Activated CD4-positive, alpha-beta T cell treated with anti-CD3 and anti-CD28 coated beads, Interleukin-10, Interleukin-2, amounts not matched to agents 100 ng/mL and 50 ng/mL, durations not matched to agents 16 hours and 8 hours (primary cell): ENCODE measurements around the gene RSPH1.

Experiments used
- DNase-seq: peaks from one replicate; pipeline ENCODE4 v3.0.0-alpha.2; 2020

Gene RSPH1

GRCh38 chr21:42496120-42496838 lies at the start of gene RSPH1:
Gene RSPH1 (minus strand): TSS chr21:42496224. CDS start chr21:42496186, 38 bp downstream.
- DNase-seq: peak; percentile 100

DNA sequence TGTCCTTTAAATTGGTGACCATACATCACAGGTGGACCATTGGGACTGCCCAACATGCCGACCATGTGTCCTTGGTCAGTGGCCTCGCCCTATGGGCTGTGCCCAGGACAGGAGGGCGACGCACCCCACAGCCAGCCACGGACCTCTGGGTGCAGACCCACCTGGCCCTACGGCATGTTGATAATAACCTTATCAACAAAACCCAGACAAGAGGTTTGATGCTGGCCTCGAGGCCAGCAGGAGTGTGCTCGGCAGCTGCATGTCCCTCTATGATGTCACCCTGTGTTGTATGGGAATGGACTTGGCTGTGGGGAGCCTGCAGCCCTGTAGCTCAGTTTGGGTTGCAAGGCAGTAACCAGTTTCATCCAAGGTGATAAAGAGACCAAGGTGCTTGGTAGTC lies 49.7 kb upstream of the RSPH1 start:
- DNase-seq: no peak

GRCh38 chr21:42545317-42545716 lies 49.3 kb upstream of the RSPH1 start:
- DNase-seq: no peak

- no peak for DNase-seq
These were observed 48.5 kb upstream of the RSPH1 start for GRCh38 chr21:42544544-42544943.

GRCh38 chr21:42543106-42543847 lies 47.3 kb upstream of the RSPH1 start:
- DNase-seq: no peak

- no peak for DNase-seq
These were observed 46.6 kb upstream of the RSPH1 start for GRCh38 chr21:42542596-42542995.

DNA sequence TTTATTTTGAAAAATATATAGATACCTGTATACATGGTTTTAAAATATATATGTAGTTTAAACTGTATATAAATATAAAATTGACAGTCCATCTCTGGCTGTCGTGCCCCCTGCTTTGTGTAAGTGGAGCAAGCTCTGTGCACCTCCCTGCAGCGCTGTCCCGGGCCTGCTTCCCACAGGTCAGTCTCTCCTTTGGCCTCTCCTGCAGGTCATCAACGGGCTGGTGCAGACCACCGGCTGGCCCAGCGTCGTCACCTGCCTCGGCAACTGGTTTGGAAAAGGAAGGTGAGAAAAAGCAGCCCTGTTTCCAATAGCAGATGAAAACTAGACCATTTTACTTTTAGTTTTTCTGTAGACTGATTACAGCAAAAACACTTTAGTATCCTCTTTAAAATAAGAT lies 46.2 kb upstream of the RSPH1 start:
- DNase-seq: no peak

GRCh38 chr21:42541618-42542017 lies 45.6 kb upstream of the RSPH1 start:
- no peak for DNase-seq

- no peak for DNase-seq
These were observed 45.1 kb upstream of the RSPH1 start for GRCh38 chr21:42541174-42541573.

- DNase-seq: no peak
These were observed 44.4 kb upstream of the RSPH1 start for GRCh38 chr21:42540396-42540795.

GRCh38 chr21:42539931-42540343 lies 43.9 kb upstream of the RSPH1 start:
- DNase-seq: no peak

DNA sequence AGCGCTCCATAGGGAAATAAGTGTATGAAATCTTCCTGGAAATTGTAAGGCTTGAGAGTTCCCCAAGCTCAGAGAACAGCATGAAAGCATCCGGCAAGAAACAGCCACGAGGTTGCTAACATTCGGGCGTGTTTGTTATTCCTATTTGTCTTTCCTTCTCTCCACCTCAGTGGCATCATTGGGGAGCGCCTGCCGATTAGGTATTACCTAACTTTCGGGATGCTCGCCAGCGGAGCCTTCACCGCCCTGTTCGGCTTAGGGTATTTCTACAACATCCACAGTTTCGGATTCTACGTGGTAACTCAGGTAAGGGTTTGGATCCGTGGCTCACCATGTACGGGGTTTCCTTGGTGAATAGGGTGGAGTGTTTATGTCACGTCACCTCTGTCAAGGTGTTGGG lies 43.3 kb upstream of the RSPH1 start:
- DNase-seq: no peak

DNA sequence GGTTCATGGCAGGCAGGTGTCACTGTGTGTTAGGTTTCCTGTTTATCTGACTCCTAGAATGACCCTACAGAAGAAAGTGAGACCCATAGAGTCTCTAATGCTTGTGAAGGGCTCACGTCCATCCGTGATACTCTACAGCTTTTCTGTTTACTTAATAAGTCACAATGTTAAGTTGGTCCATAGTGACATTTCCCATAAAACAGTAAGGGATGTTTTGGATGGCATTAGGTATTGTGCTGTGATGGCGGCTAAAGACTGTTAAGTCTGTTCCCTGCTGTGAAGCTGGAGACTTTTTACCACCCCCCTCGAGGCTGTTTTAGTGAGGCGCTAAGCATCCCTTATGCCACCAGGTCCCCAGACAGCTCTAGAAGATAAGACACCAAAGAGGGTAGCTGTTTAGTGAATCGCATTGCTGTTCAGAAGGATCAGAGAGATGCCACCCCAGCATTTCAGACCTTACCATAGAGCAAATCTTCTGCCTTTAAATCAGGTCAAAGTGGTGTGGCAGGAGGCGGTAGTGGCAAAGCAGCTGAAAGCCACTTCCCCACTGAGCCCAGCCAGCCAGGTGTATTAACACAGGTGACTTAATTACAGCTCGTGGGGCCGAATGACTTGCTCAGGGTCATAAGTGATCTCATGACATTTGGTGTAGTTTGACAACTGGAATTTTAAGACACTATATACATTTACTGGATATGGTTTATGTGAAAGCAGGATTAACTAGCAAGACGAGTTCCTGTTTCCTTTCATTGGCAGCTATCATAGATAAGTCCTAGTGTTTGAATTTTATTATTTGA lies 42.7 kb upstream of the RSPH1 start:
- DNase-seq: no peak

- DNase-seq: peak; percentile 35
These were observed 41.2 kb upstream of the RSPH1 start for GRCh38 chr21:42537106-42537742.

GRCh38 chr21:42536601-42537000 lies 40.6 kb upstream of the RSPH1 start:
- DNase-seq: no peak

GRCh38 chr21:42535602-42536171 lies 39.7 kb upstream of the RSPH1 start:
- DNase-seq: no peak

GRCh38 chr21:42534421-42535378 lies 38.7 kb upstream of the RSPH1 start:
- DNase-seq: no peak

DNA sequence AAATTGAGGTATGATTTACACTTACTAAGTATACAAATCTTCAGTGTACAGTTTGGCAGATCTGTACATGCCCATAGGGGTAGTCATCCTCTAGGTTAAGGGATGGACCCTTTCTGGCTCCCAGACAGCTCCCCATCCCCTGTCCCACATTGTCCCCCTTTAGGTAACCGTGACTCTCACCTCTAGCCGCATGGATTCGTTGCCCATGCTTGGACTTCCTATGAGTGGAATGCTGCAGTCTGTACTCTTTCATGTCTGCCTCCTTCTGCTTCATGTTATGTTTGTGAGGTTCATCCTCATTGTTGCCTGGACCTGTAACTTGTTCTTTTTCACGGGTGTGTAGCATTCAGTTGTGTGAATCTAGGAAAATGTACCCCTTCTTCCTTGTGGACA lies 37.9 kb upstream of the RSPH1 start:
- DNase-seq: no peak

DNA sequence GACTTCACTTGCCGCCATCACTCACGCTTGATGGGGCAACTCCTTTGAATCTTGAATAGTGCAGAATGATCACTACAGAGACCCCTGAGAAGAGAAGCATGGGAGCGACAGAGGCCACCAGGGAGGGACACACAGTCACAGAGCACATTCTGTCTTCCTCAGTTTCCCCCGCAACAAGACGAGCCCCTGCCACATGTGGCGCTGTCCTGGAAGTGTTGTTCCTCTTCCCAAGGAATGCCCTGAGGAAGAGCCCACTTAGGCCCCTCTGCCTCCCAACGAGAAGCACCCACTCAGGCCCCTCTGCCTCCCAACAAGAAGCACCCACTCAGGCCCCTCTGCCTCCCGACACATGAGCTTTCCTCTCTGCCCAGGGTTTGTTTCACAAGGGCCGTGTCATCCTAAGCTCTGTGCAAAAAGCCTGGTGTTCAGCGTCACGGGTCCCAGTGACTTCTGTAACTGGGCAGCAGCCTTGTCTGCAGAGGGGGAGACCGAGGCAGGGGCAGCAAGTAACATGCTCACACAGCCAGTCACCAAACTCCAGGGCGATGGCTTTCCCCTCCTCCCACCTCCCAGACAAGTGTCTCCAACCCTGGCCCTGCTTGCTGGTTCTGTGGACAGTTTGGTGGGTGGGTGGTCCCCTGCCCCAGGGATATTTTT lies 37.4 kb upstream of the RSPH1 start:
- DNase-seq: no peak

- DNase-seq: no peak
These were observed 36.6 kb upstream of the RSPH1 start for GRCh38 chr21:42532466-42533181.
